Keratinocyte (primary cell): ENCODE results near the gene XRRA1. TPM values are rescaled to one million over a fixed set of nuclear protein-coding genes. Genes with fewer than 3 reads are reported as not detected.

ENCODE experiments used
- DNase-seq: peaks from one replicate; pipeline ENCODE4 v3.0.0-alpha.2; 2011; ENCODE audit warnings: low read depth, missing footprints, low spot score
- FAIRE-seq: peaks from 2 replicates; lab custom pipeline; 2011; peaks lifted over from hg19 to GRCh38; lab: Jason Lieb, UNC
- H2AFZ ChIP-seq: 2 replicates; pipeline ENCODE4 v1.6.0; 2012; ENCODE audit warnings: low read length, control low read depth, inconsistent platforms; ENCODE audit not compliant: control insufficient read depth
- H3K27ac ChIP-seq: 2 replicates; pipeline ENCODE4 v1.5.1; 2011; ENCODE audit warnings: low read length; ENCODE audit not compliant: control insufficient read depth, insufficient read depth
- H3K27me3 ChIP-seq: 3 replicates; pipeline ENCODE4 v1.6.0; 2011; ENCODE audit warnings: low read length; ENCODE audit not compliant: control insufficient read depth, insufficient read depth; ENCODE audit errors: extremely low read depth
- H3K36me3 ChIP-seq, 2 experiments: 2 replicates in 1 of 2; 3 replicates in 1 of 2; pipeline ENCODE4 v1.5.1; 2011; ENCODE audit warnings: low read length in 2 of 2, mild to moderate bottlenecking in 1 of 2; ENCODE audit not compliant: control insufficient read depth in 2 of 2, insufficient read depth in 2 of 2; ENCODE audit errors: extremely low read depth in 1 of 2
- H3K4me1 ChIP-seq: 3 replicates; pipeline ENCODE4 v1.5.1; 2011; ENCODE audit warnings: low read length; ENCODE audit not compliant: control insufficient read depth, insufficient read depth; ENCODE audit errors: extremely low read depth
- H3K4me2 ChIP-seq: 3 replicates; pipeline ENCODE4 v1.6.0; 2011; ENCODE audit warnings: low read depth, low read length; ENCODE audit not compliant: control insufficient read depth, insufficient read depth; ENCODE audit errors: extremely low read depth
- H3K4me3 ChIP-seq, 3 experiments: fragments of 200-600 bp in 1 of 3; sonication (generic) in 1 of 3; 2 replicates in 2 of 3; 3 replicates in 1 of 3; pipeline ENCODE4 v1.5.1; 2011 to 2016; ENCODE audit warnings: low read length in 3 of 3, mild to moderate bottlenecking in 3 of 3, control low read depth in 2 of 3, inconsistent platforms in 1 of 3, low read depth in 1 of 3, mixed read lengths in 1 of 3, mixed run types in 1 of 3, moderate library complexity in 1 of 3; ENCODE audit not compliant: control insufficient read depth in 2 of 3, insufficient read depth in 2 of 3; ENCODE audit errors: extremely low read depth in 1 of 3
- H3K79me2 ChIP-seq: 2 replicates; pipeline ENCODE4 v1.6.0; 2012; ENCODE audit warnings: low read length; ENCODE audit not compliant: control insufficient read depth, insufficient read depth
- H3K9ac ChIP-seq: 3 replicates; pipeline ENCODE4 v1.6.0; 2011; ENCODE audit warnings: low read length; ENCODE audit not compliant: control insufficient read depth, insufficient read depth; ENCODE audit errors: extremely low read depth
- H3K9me1 ChIP-seq: 3 replicates; pipeline ENCODE4 v1.6.0; 2011; ENCODE audit warnings: low read length; ENCODE audit not compliant: control insufficient read depth, insufficient read depth; ENCODE audit errors: extremely low read depth
- H3K9me3 ChIP-seq: 2 replicates; pipeline ENCODE4 v1.5.1; 2012; ENCODE audit warnings: low read depth, low read length; ENCODE audit not compliant: control insufficient read depth
- H4K20me1 ChIP-seq: 3 replicates; pipeline ENCODE4 v1.6.0; 2011; ENCODE audit warnings: low read length; ENCODE audit not compliant: control insufficient read depth, insufficient read depth; ENCODE audit errors: extremely low read depth
- CTCF ChIP-seq, 3 experiments: IDR thresholded peaks in 1 of 3; conservative IDR thresholded peaks in 1 of 3; optimal IDR thresholded peaks in 1 of 3; 2 replicates in 2 of 3; 3 replicates in 1 of 3; pipeline versions ENCODE3 to v1.5.1; 2011; ENCODE audit warnings: low read length in 3 of 3, mild to moderate bottlenecking in 3 of 3, moderate library complexity in 2 of 3, control low read depth in 1 of 3, inconsistent platforms in 1 of 3; ENCODE audit not compliant: insufficient read depth in 2 of 3; ENCODE audit errors: extremely low read depth in 1 of 3
- EZH2 ChIP-seq: IDR thresholded peaks from one replicate; pipeline ENCODE4 v1.6.1; 2012; ENCODE audit warnings: inconsistent platforms, mild to moderate bottlenecking, low read length, moderate library complexity
- dilution Hi-C: fragments of 300-500 bp; cut with MboI; formaldehyde crosslinking; loops from one replicate; pipeline ENCODE4 v1.7.0; 2020; ENCODE audit warnings: low sequenced_read_pairs; ENCODE audit not compliant: extremely low pct_ligation_motif_present
- polyA plus RNA-seq, 5 experiments: library from polyadenylated mRNA; depleted of rRNA in 3 of 5; stranded (reverse) in 3 of 5; stranded (forward) in 1 of 5; unstranded in 1 of 5; fragments of >200 nt; gene quantifications; 1 replicate in 1 of 5; 2 replicates in 3 of 5; 3 replicates in 1 of 5; pipeline versions ENCODE4 v1.2.1 to v1.2.3, GENCODE V29; 2011 to 2012; ENCODE audit warnings: missing spikeins in 2 of 5, low read depth in 1 of 5, low replicate concordance in 1 of 5

The XRRA1 gene
- polyA plus RNA-seq, 1 donor (not counting 4 experiments of a cell fraction or from before 2014, with no cell fraction given), result 9.1 TPM

- Histone ChIP-seq H3K79me2 (peaks cover 50% of the 10 kb centered on the region), H3K4me1 (peaks cover 33% of the 10 kb centered on the region), H3K4me3 (peak overlapping the region; percentile 91 to 98 (median 98)), H3K27me3 (no peaks in the 10 kb centered on the region), H4K20me1 (no peaks in the 10 kb centered on the region), H3K27ac (peak overlapping the region; percentile 93), H2AFZ (peak overlapping the region; percentile 92), H3K36me3 (peaks cover 0 to 13% of the 10 kb centered on the region in 2 experiments), H3K9me3 (no peaks in the 10 kb centered on the region), H3K4me2 (peak overlapping the region; percentile 86), H3K9me1 (no peaks in the 10 kb centered on the region), H3K9ac (peak overlapping the region; percentile 96)
- FAIRE-seq (no peak), DNase-seq (no peak)
- no peak for TF ChIP-seq EZH2
- no peak for TF ChIP-seq CTCF (optimal IDR thresholded peaks at IDR 0.05 in 1 of 3, IDR thresholded peaks at IDR 0.05 in 1 of 3, conservative IDR thresholded peaks at IDR 0.05 in 1 of 3; ENCODE audit: extremely low read depth in 1 of 3, insufficient read depth in 2 of 3, low read length in 3 of 3)
- dilution Hi-C loops, result no loop called here
Measured at GRCh38 chr11:74948546-74948897, 369 bp downstream of the XRRA1 start.

- Histone ChIP-seq H3K9ac (peak overlapping the region; percentile 66), H3K9me3 (no peaks in the 10 kb centered on the region), H3K9me1 (no peaks in the 10 kb centered on the region), H3K27me3 (no peaks in the 10 kb centered on the region), H3K36me3 (peaks cover 4% of the 10 kb centered on the region in 2 experiments), H4K20me1 (no peaks in the 10 kb centered on the region), H3K27ac (peak overlapping the region; percentile 91), H3K4me1 (peaks cover 45% of the 10 kb centered on the region), H3K4me2 (peak overlapping the region; percentile 82), H3K4me3 (no peak overlapping the region), H3K79me2 (no peaks in the 10 kb centered on the region), H2AFZ (peak overlapping the region; percentile 77)
- TF ChIP-seq EZH2 (no peak), CTCF (optimal IDR thresholded peaks at IDR 0.05 in 1 of 3, IDR thresholded peaks at IDR 0.05 in 1 of 3, conservative IDR thresholded peaks at IDR 0.05 in 1 of 3; ENCODE audit: extremely low read depth in 1 of 3, insufficient read depth in 2 of 3, low read length in 3 of 3) (no peak)
- DNase-seq (no peak), FAIRE-seq (no peak)
- dilution Hi-C loops, result no loop called here
Measured at GRCh38 chr11:74942073-74942759, 6.7 kb downstream of the XRRA1 start.
